ENCODE data around the gene FBXW11.
"Not testable (repeated sequence)": the region's sequence is repeated elsewhere in the genome, so short reads cannot be mapped to it uniquely, and the experiment has no call there.

The FBXW11 gene

GRCh38 chr5:171952021-171952420 lies 54.4 kb downstream of the FBXW11 start:
- no peak for DNase-seq

GRCh38 chr5:171951218-171951617 lies 55.2 kb downstream of the FBXW11 start:
- DNase-seq = no peak

- DNase-seq = no peak
Observed at GRCh38 chr5:171946000-171946781, 60.2 kb downstream of the FBXW11 start.

GRCh38 chr5:171945476-171945875 lies 61.0 kb downstream of the FBXW11 start:
- DNase-seq = no peak

GRCh38 chr5:171945066-171945465 lies 61.4 kb downstream of the FBXW11 start:
- DNase-seq = no peak

GRCh38 chr5:171942112-171942516 lies 64.3 kb downstream of the FBXW11 start:
- DNase-seq = not testable (repeated sequence)

GRCh38 chr5:171941675-171942074 lies 64.8 kb downstream of the FBXW11 start:
- DNase-seq = not testable (repeated sequence)

GRCh38 chr5:171941275-171941674 lies 65.2 kb downstream of the FBXW11 start:
- DNase-seq = not testable (repeated sequence)

- DNase-seq = no peak
Observed at GRCh38 chr5:171939951-171940350, 66.5 kb downstream of the FBXW11 start.

- no peak for DNase-seq
Observed at GRCh38 chr5:171938358-171938757, 68.1 kb downstream of the FBXW11 start.

- DNase-seq = no peak
Observed at GRCh38 chr5:171937351-171937750, 69.1 kb downstream of the FBXW11 start.

GRCh38 chr5:171934586-171934985 lies 71.9 kb downstream of the FBXW11 start:
- DNase-seq = no peak

GRCh38 chr5:171931163-171931562 lies 75.3 kb downstream of the FBXW11 start:
- no peak for DNase-seq

- DNase-seq = no peak
Observed at GRCh38 chr5:171927345-171927941, 79.0 kb downstream of the FBXW11 start.

GRCh38 chr5:171926311-171926710 lies 80.1 kb downstream of the FBXW11 start:
- DNase-seq = no peak

GRCh38 chr5:171924493-171925122 lies 81.8 kb downstream of the FBXW11 start:
- DNase-seq = no peak

GRCh38 chr5:171920765-171921391 lies 85.6 kb downstream of the FBXW11 start:
- no peak for DNase-seq

GRCh38 chr5:171915700-171916099 lies 90.7 kb downstream of the FBXW11 start:
- not testable (repeated sequence) for DNase-seq

- DNase-seq = no peak
Observed at GRCh38 chr5:171914726-171915338, 91.6 kb downstream of the FBXW11 start.

- DNase-seq = no peak
Observed at GRCh38 chr5:171913987-171914273, 92.5 kb downstream of the FBXW11 start.

- DNase-seq = no peak
Observed at GRCh38 chr5:171911152-171911551, 95.3 kb downstream of the FBXW11 start.

GRCh38 chr5:171908638-171909037 lies 97.8 kb downstream of the FBXW11 start:
- DNase-seq = no peak

GRCh38 chr5:171907725-171908343 lies 98.6 kb downstream of the FBXW11 start:
- peak; percentile 55 for DNase-seq
